HCT116 (cell line): Measurements from ENCODE around the gene MAML3.

Source experiments
- CEBPB ChIP-seq: IDR thresholded peaks from 2 replicates; pipeline ENCODE4 v1.6.1; 2012; ENCODE audit warnings: low read depth
- EZH2 ChIP-seq: fragments of 200-600 bp; sonication (generic); IDR thresholded peaks from 2 replicates; pipeline ENCODE4 v1.6.1; 2017; ENCODE audit warnings: antibody characterized with exemption, mixed run types
- EZH2phosphoT487 ChIP-seq: fragments of 200-600 bp; IDR thresholded peaks from 2 replicates; pipeline ENCODE4 v1.6.1; 2018; ENCODE audit warnings: antibody characterized with exemption, borderline replicate concordance
- POLR2A ChIP-seq: IDR thresholded peaks from 2 replicates; pipeline ENCODE4 v1.7.0; 2011; ENCODE audit warnings: borderline replicate concordance; ENCODE audit not compliant: insufficient read depth, insufficient read length; ENCODE audit errors: extremely low read depth
- POLR2AphosphoS5 ChIP-seq: IDR thresholded peaks from 2 replicates; pipeline ENCODE4 v1.6.1; 2011; ENCODE audit warnings: mild to moderate bottlenecking, low read depth, low read length, moderate library complexity
- RAD21 ChIP-seq: IDR thresholded peaks from 2 replicates; pipeline ENCODE4 v1.6.1; 2012; ENCODE audit warnings: low read depth, mild to moderate bottlenecking
- ZNF274 ChIP-seq: fragments of 200-500 bp; sonication (Bioruptor generic); IDR thresholded peaks from 2 replicates; pipeline ENCODE4 v1.6.1; 2014; ENCODE audit warnings: mild to moderate bottlenecking, low read depth, low read length, inconsistent platforms
- TF ChIP-seq, protein P1 (sequence below), 3 experiments: fragments of 200-600 bp in 1 of 3; sonication (generic) in 1 of 3; IDR thresholded peaks in 2 of 3; conservative IDR thresholded peaks in 1 of 3; 2 replicates each; pipeline ENCODE4 v1.5.1; 2012 to 2017; ENCODE audit warnings: low read depth in 2 of 3, low read length in 2 of 3, antibody characterized with exemption in 1 of 3, borderline replicate concordance in 1 of 3, control low read depth in 1 of 3, mild to moderate bottlenecking in 1 of 3, mixed read lengths in 1 of 3, mixed run types in 1 of 3, moderate library complexity in 1 of 3; ENCODE audit not compliant: insufficient read depth in 1 of 3
- TF ChIP-seq, protein P2 (sequence below): IDR thresholded peaks from 2 replicates; pipeline ENCODE4 v1.6.1; 2012

DNA sequence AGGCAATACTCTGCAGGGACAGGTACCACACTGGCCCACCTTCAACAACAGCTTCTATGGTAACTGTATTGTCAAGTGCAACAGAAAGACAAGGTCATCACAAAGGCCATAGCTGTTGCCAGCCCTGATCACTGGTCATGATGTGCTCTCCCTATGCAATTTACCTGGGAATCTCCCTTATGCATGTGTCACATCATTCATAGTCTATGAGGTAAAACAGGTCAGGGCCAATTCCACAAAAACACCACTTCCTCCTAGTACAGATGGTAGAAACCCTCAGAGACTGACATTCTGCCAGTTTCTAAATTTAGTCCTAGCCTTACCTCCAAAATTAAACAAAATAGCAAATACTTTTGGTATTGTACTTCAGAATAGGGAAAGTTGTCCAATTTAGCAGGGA is 355.5 kb downstream of the MAML3 start:
- TF ChIP-seq, protein P1, sequence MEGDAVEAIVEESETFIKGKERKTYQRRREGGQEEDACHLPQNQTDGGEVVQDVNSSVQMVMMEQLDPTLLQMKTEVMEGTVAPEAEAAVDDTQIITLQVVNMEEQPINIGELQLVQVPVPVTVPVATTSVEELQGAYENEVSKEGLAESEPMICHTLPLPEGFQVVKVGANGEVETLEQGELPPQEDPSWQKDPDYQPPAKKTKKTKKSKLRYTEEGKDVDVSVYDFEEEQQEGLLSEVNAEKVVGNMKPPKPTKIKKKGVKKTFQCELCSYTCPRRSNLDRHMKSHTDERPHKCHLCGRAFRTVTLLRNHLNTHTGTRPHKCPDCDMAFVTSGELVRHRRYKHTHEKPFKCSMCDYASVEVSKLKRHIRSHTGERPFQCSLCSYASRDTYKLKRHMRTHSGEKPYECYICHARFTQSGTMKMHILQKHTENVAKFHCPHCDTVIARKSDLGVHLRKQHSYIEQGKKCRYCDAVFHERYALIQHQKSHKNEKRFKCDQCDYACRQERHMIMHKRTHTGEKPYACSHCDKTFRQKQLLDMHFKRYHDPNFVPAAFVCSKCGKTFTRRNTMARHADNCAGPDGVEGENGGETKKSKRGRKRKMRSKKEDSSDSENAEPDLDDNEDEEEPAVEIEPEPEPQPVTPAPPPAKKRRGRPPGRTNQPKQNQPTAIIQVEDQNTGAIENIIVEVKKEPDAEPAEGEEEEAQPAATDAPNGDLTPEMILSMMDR (IDR thresholded peaks at IDR 0.05 in 2 of 3, conservative IDR thresholded peaks at IDR 0.05 in 1 of 3; ENCODE audit: borderline replicate concordance in 1 of 3, insufficient read depth in 1 of 3, low read depth in 2 of 3, low read length in 2 of 3), result no peak
- no peak for TF ChIP-seq POLR2AphosphoS5
- no peak for TF ChIP-seq RAD21
- TF ChIP-seq POLR2A, result no peak
- no peak for TF ChIP-seq EZH2
- TF ChIP-seq, protein P2, sequence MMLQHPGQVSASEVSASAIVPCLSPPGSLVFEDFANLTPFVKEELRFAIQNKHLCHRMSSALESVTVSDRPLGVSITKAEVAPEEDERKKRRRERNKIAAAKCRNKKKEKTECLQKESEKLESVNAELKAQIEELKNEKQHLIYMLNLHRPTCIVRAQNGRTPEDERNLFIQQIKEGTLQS, result no peak
- no peak for TF ChIP-seq ZNF274
- TF ChIP-seq EZH2phosphoT487, result no peak
- no peak for TF ChIP-seq CEBPB
